ENCODE results near the gene NRARP. TPM values are rescaled to one million over a fixed set of nuclear protein-coding genes. Genes with fewer than 3 reads are reported as not detected.

The NRARP gene
- total and polyA plus RNA-seq, 2 of the 8 experiments (the other 6 are each of a cell fraction or from before 2014, with no cell fraction given), result 32.5 to 37.2 TPM

DNA sequence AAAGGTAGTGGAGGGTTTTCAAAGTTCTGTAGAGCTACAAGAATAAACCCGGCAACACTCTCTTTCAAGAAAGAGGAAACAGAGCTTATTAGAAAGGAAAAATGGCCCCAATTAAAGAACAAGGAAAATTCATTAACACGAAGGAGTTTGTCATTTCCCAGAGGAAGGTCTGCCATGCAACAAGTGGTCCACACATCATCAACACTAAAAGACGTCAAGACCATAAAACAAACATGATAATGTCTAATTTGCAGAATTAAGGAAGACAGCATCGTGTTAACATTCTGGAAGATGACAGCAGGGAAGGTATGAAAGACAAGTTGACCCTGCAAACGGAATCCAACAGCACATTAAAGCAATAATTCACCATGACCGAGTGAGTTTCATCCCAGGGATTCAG lies 28.6 kb upstream of the NRARP start (continued):
- TF ChIP-seq, protein P1, sequence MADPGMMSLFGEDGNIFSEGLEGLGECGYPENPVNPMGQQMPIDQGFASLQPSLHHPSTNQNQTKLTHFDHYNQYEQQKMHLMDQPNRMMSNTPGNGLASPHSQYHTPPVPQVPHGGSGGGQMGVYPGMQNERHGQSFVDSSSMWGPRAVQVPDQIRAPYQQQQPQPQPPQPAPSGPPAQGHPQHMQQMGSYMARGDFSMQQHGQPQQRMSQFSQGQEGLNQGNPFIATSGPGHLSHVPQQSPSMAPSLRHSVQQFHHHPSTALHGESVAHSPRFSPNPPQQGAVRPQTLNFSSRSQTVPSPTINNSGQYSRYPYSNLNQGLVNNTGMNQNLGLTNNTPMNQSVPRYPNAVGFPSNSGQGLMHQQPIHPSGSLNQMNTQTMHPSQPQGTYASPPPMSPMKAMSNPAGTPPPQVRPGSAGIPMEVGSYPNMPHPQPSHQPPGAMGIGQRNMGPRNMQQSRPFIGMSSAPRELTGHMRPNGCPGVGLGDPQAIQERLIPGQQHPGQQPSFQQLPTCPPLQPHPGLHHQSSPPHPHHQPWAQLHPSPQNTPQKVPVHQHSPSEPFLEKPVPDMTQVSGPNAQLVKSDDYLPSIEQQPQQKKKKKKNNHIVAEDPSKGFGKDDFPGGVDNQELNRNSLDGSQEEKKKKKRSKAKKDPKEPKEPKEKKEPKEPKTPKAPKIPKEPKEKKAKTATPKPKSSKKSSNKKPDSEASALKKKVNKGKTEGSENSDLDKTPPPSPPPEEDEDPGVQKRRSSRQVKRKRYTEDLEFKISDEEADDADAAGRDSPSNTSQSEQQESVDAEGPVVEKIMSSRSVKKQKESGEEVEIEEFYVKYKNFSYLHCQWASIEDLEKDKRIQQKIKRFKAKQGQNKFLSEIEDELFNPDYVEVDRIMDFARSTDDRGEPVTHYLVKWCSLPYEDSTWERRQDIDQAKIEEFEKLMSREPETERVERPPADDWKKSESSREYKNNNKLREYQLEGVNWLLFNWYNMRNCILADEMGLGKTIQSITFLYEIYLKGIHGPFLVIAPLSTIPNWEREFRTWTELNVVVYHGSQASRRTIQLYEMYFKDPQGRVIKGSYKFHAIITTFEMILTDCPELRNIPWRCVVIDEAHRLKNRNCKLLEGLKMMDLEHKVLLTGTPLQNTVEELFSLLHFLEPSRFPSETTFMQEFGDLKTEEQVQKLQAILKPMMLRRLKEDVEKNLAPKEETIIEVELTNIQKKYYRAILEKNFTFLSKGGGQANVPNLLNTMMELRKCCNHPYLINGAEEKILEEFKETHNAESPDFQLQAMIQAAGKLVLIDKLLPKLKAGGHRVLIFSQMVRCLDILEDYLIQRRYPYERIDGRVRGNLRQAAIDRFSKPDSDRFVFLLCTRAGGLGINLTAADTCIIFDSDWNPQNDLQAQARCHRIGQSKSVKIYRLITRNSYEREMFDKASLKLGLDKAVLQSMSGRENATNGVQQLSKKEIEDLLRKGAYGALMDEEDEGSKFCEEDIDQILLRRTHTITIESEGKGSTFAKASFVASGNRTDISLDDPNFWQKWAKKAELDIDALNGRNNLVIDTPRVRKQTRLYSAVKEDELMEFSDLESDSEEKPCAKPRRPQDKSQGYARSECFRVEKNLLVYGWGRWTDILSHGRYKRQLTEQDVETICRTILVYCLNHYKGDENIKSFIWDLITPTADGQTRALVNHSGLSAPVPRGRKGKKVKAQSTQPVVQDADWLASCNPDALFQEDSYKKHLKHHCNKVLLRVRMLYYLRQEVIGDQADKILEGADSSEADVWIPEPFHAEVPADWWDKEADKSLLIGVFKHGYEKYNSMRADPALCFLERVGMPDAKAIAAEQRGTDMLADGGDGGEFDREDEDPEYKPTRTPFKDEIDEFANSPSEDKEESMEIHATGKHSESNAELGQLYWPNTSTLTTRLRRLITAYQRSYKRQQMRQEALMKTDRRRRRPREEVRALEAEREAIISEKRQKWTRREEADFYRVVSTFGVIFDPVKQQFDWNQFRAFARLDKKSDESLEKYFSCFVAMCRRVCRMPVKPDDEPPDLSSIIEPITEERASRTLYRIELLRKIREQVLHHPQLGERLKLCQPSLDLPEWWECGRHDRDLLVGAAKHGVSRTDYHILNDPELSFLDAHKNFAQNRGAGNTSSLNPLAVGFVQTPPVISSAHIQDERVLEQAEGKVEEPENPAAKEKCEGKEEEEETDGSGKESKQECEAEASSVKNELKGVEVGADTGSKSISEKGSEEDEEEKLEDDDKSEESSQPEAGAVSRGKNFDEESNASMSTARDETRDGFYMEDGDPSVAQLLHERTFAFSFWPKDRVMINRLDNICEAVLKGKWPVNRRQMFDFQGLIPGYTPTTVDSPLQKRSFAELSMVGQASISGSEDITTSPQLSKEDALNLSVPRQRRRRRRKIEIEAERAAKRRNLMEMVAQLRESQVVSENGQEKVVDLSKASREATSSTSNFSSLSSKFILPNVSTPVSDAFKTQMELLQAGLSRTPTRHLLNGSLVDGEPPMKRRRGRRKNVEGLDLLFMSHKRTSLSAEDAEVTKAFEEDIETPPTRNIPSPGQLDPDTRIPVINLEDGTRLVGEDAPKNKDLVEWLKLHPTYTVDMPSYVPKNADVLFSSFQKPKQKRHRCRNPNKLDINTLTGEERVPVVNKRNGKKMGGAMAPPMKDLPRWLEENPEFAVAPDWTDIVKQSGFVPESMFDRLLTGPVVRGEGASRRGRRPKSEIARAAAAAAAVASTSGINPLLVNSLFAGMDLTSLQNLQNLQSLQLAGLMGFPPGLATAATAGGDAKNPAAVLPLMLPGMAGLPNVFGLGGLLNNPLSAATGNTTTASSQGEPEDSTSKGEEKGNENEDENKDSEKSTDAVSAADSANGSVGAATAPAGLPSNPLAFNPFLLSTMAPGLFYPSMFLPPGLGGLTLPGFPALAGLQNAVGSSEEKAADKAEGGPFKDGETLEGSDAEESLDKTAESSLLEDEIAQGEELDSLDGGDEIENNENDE (IDR thresholded peaks at IDR 0.05; ENCODE audit: insufficient replicate concordance, low read length), result no peak
- TF ChIP-seq SAP30 (IDR thresholded peaks at IDR 0.05; ENCODE audit: insufficient read depth, insufficient replicate concordance, low read length), result no peak
- no peak for TF ChIP-seq POLR2A (IDR thresholded peaks at IDR 0.05; ENCODE audit: control extremely low read depth in 1 of 2, low read depth in 2 of 2, low read length in 2 of 2)
- TF ChIP-seq SIRT6 (IDR thresholded peaks at IDR 0.05; ENCODE audit: low read length), result no peak
- no peak for TF ChIP-seq CHD2 (IDR thresholded peaks at IDR 0.05; ENCODE audit: low read length)
- TF ChIP-seq RFX5 (IDR thresholded peaks at IDR 0.05; ENCODE audit: borderline replicate concordance, low read depth, low read length), result no peak
- no peak for TF ChIP-seq KDM1A (IDR thresholded peaks at IDR 0.05; ENCODE audit: borderline replicate concordance, low read length)
- no peak for TF ChIP-seq HDAC2 (IDR thresholded peaks at IDR 0.05; ENCODE audit: borderline replicate concordance in 1 of 2, low read depth in 2 of 2, low read length in 2 of 2)
- TF ChIP-seq EZH2 (IDR thresholded peaks at IDR 0.05; ENCODE audit: low read depth, low read length, severe bottlenecking), result no peak
- no peak for TF ChIP-seq JUND (IDR thresholded peaks at IDR 0.05; ENCODE audit: low read length)
